Glutamatergic neuron (in vitro differentiated cells): Measurements from ENCODE around the gene FBXL17. TPM values are rescaled to one million over a fixed set of nuclear protein-coding genes. Genes with fewer than 3 reads are reported as not detected.

ENCODE experiments used
- DNase-seq: peaks from one replicate; pipeline ENCODE4 v3.0.0; 2022
- H3K27ac Mint-ChIP-seq: one replicate; pipeline ENCODE4 v1.8.0; 2020; ENCODE audit warnings: mild to moderate bottlenecking, mixed read lengths, inconsistent platforms; ENCODE audit not compliant: unreplicated experiment
- H3K27me3 Mint-ChIP-seq: one replicate; pipeline ENCODE4 v1.8.0; 2020; ENCODE audit warnings: mild to moderate bottlenecking, moderate library complexity, mixed read lengths, inconsistent platforms; ENCODE audit not compliant: unreplicated experiment
- H3K36me3 Mint-ChIP-seq: one replicate; pipeline ENCODE4 v1.8.0; 2020; ENCODE audit warnings: mild to moderate bottlenecking, mixed read lengths, inconsistent platforms; ENCODE audit not compliant: unreplicated experiment
- H3K4me1 Mint-ChIP-seq: one replicate; pipeline ENCODE4 v1.8.0; 2020; ENCODE audit warnings: mild to moderate bottlenecking, low read depth, mixed read lengths, inconsistent platforms; ENCODE audit not compliant: unreplicated experiment
- H3K4me3 Mint-ChIP-seq: one replicate; pipeline ENCODE4 v1.8.0; 2020; ENCODE audit warnings: mild to moderate bottlenecking, mixed read lengths, inconsistent platforms; ENCODE audit not compliant: unreplicated experiment
- H3K9me3 Mint-ChIP-seq: one replicate; pipeline ENCODE4 v1.8.0; 2020; ENCODE audit warnings: mild to moderate bottlenecking, moderate library complexity, mixed read lengths, inconsistent platforms; ENCODE audit not compliant: unreplicated experiment
- total RNA-seq: library from RNA; stranded (reverse); fragmentation: NEBNext Ultra II Directional; extraction: Animal tissue kit (Norgen Biotek cat#: 25700); gene quantifications from one replicate; pipeline ENCODE4 v1.2.1, GENCODE V29; 2021; ENCODE audit not compliant: unreplicated experiment
- TF ChIP-seq, protein P1 (sequence below): fragments of 200-600 bp; sonication (generic); IDR thresholded peaks from one replicate; pipeline ENCODE4 v1.5.0; 2021; ENCODE audit not compliant: partially characterized antibody, unreplicated experiment

FBXL17 gene
- total RNA-seq, 1 donor from 2014 or later, result 20.3 TPM

DNA sequence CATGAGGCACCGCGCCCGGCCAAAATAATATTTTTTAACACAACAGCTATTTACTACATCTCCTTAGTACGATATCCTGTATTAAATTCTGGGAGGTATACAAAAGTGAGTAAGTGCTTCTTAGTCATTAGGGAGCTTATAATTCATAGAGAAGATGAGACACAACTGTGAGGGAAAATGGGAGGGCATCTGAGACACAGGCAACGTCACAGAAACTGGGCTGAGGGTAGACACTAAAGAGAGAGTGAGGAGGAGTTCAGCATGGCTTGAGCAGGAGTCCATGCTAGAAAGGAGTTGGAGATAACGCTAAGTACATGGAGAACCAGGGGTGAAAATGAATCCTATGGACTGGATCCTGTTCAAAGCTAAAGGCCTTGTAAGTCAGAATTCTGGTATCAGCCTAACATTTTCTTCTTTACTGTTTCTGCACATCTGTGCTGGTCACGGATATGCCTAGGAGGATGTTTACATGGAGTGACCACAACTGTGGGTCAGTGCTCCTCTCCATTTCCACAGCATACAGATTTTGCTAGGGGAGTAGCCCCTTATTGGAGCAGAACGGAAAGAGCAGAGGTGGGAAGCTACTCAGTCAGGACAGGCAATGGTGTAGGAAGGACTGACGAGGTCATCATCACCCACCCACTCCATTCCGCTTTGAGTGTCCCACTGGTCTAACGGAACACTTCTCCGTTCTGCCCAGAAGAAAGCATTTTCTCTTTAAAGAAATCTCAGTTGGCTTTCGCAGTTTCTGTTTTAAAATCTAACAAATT, 400.8 kb downstream of the FBXL17 start:
- TF ChIP-seq, protein P1, sequence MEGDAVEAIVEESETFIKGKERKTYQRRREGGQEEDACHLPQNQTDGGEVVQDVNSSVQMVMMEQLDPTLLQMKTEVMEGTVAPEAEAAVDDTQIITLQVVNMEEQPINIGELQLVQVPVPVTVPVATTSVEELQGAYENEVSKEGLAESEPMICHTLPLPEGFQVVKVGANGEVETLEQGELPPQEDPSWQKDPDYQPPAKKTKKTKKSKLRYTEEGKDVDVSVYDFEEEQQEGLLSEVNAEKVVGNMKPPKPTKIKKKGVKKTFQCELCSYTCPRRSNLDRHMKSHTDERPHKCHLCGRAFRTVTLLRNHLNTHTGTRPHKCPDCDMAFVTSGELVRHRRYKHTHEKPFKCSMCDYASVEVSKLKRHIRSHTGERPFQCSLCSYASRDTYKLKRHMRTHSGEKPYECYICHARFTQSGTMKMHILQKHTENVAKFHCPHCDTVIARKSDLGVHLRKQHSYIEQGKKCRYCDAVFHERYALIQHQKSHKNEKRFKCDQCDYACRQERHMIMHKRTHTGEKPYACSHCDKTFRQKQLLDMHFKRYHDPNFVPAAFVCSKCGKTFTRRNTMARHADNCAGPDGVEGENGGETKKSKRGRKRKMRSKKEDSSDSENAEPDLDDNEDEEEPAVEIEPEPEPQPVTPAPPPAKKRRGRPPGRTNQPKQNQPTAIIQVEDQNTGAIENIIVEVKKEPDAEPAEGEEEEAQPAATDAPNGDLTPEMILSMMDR, result no peak
- H3K36me3 Mint-ChIP-seq, result no peaks in the 10 kb centered on the region
- peaks cover 3% of the 10 kb centered on the region for H3K4me1 Mint-ChIP-seq
- H3K27me3 Mint-ChIP-seq, result no peaks in the 10 kb centered on the region
- H3K9me3 Mint-ChIP-seq, result no peaks in the 10 kb centered on the region
- H3K4me3 Mint-ChIP-seq, result no peak overlapping the region
- no peak for DNase-seq
- H3K27ac Mint-ChIP-seq, result no peak overlapping the region

DNA sequence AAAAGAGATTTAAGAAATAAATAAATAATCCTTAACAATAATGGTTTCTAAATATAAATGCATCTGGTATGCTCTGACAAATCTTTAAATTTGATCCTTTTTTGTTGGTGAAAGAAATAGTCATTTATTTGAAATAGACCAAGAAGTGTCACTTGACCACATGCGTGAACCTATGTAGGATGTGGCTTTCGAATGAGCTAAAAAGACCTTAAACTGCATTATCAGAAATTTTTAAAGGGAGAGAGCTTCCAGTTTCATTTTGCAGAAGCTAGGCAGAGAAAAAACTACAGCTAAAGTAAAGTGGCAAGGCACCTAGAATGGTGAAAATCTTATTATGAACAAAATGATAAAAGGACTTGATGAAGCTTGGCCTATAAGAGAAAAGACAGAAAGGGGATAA, 402.0 kb downstream of the FBXL17 start:
- H3K36me3 Mint-ChIP-seq, result no peaks in the 10 kb centered on the region
- no peak overlapping the region for H3K27ac Mint-ChIP-seq
- H3K4me1 Mint-ChIP-seq, result peaks cover 3% of the 10 kb centered on the region
- DNase-seq, result no peak
- H3K9me3 Mint-ChIP-seq, result no peaks in the 10 kb centered on the region
- H3K4me3 Mint-ChIP-seq, result no peak overlapping the region
- H3K27me3 Mint-ChIP-seq, result no peaks in the 10 kb centered on the region
- TF ChIP-seq, protein P1, result no peak

DNA sequence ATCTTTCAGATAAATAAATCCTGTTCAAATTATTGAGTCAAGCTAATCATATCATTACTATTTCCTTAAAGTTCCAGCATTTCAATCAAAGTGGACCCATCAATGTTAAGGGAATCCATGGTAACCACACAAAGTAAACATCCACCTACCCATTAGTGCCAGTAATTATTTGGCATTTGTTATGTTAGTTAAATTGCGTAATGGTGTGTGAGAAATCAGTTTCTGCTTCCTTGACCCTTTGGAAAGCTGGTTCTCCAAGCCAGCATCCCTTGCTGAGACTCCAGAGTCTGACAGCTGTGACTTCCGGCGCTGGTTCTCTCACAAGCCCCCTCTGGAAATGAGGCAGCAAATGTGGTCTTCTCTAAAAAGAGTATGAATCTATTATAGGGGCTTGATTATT, 402.6 kb downstream of the FBXL17 start:
- no peak overlapping the region for H3K27ac Mint-ChIP-seq
- TF ChIP-seq, protein P1, result no peak

DNA sequence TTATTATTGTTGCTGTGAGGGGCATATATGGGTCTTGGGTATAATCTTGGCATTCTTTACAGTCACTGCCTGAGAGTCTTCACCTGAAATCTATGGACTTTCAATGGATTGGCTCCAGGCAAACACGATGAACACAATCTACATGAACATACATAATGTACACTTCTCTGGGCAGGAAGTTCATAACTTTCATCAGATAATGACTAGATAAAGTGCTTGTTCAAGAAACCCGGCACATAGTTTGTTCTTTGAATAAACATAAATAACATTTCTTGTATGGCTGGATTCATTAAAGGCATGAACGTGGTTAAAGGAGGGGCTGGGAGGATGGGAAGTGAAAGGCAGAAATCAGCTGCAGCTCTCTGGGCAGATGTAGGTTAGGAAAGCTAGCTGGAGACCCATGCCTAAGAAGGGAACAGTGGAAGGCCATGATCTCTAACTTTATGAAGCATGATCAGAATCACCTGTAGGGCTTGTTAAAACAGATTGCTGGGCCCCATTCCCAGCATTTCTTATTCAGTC, 404.3 kb downstream of the FBXL17 start:
- Mint-ChIP-seq H3K27me3 (no peaks in the 10 kb centered on the region), H3K27ac (no peak overlapping the region), H3K36me3 (no peaks in the 10 kb centered on the region), H3K4me3 (no peak overlapping the region), H3K4me1 (peaks cover 3% of the 10 kb centered on the region), H3K9me3 (no peaks in the 10 kb centered on the region)
- DNase-seq, result no peak
- TF ChIP-seq, protein P1, result no peak

More for the DNA sequence above, 402.6 kb downstream of the FBXL17 start:
- peaks cover 3% of the 10 kb centered on the region for H3K4me1 Mint-ChIP-seq
- no peaks in the 10 kb centered on the region for H3K27me3 Mint-ChIP-seq
- no peaks in the 10 kb centered on the region for H3K9me3 Mint-ChIP-seq
- no peaks in the 10 kb centered on the region for H3K36me3 Mint-ChIP-seq
- no peak overlapping the region for H3K4me3 Mint-ChIP-seq
- DNase-seq, result no peak

DNA sequence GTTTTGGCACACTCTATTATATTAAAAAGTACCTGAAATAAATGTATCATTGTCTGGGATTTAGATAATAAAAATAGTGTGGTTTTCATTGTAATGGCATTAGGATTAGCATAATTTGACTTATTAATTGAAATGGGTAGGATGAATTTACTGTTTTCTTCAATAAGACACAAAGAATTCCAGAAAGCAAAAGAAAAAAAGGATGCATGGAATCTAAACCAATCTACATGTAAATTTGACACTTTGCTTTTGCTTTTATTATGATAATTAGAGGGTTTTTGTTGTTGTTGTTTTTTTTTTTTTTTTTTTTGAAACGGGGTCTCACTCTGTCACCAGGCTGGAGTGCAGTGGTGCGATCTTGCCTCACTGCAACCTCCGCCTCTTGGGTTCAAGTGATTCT, 406.3 kb downstream of the FBXL17 start:
- TF ChIP-seq, protein P1, result no peak
- H3K9me3 Mint-ChIP-seq, result no peaks in the 10 kb centered on the region
- no peaks in the 10 kb centered on the region for H3K36me3 Mint-ChIP-seq
- no peak for DNase-seq
- no peak overlapping the region for H3K4me3 Mint-ChIP-seq
- H3K4me1 Mint-ChIP-seq, result peaks cover 3% of the 10 kb centered on the region
- H3K27ac Mint-ChIP-seq, result no peak overlapping the region
- H3K27me3 Mint-ChIP-seq, result no peaks in the 10 kb centered on the region
